SK-N-SH (cell line): ENCODE results near the gene MXI1. TPM values are rescaled to one million over a fixed set of nuclear protein-coding genes. Genes with fewer than 3 reads are reported as not detected.

Source experiments
- EZH2phosphoT487 ChIP-seq: fragments of 200-600 bp; sonication (generic); IDR thresholded peaks from 2 replicates; pipeline ENCODE4 v1.6.1; 2017; ENCODE audit warnings: low read depth, mixed run types, mild to moderate bottlenecking, antibody characterized with exemption, moderate library complexity, borderline replicate concordance
- GABPA ChIP-seq: IDR thresholded peaks from 2 replicates; pipeline ENCODE4 v1.4.0; 2012; ENCODE audit warnings: low read depth, mild to moderate bottlenecking
- IRF3 ChIP-seq: fragments of 150-350 bp; IDR thresholded peaks from 2 replicates; pipeline ENCODE4 v1.6.1; 2016; ENCODE audit warnings: mild to moderate bottlenecking, low read depth, low read length
- JUND ChIP-seq: IDR thresholded peaks from 2 replicates; pipeline ENCODE4 v1.4.0; 2012
- MXI1 ChIP-seq: IDR thresholded peaks from 2 replicates; pipeline ENCODE4 v1.6.1; 2012; ENCODE audit warnings: mild to moderate bottlenecking, low read depth, low read length, improper control_type of control experiment
- NRF1 ChIP-seq: IDR thresholded peaks from 2 replicates; pipeline ENCODE4 v1.6.1; 2012; ENCODE audit warnings: low read depth, mild to moderate bottlenecking, low read length
- PBX3 ChIP-seq: IDR thresholded peaks from 2 replicates; pipeline ENCODE4; 2012
- RAD21 ChIP-seq: IDR thresholded peaks from 2 replicates; pipeline ENCODE4 v1.6.1; 2012; ENCODE audit warnings: mild to moderate bottlenecking, low read length
- RCOR1 ChIP-seq: fragments of 150-350 bp; IDR thresholded peaks from 2 replicates; pipeline ENCODE4 v1.6.1; 2017; ENCODE audit warnings: antibody characterized with exemption, low read length
- TAF1 ChIP-seq: IDR thresholded peaks from 2 replicates; pipeline ENCODE4 v1.6.1; 2012; ENCODE audit warnings: low read depth, mild to moderate bottlenecking, low read length, moderate library complexity, borderline replicate concordance
- TCF12 ChIP-seq: IDR thresholded peaks from 2 replicates; pipeline ENCODE4 v1.4.0; 2012
- TEAD4 ChIP-seq: IDR thresholded peaks from 2 replicates; pipeline ENCODE4 v1.4.0; 2012; ENCODE audit warnings: mild to moderate bottlenecking, borderline replicate concordance; ENCODE audit not compliant: insufficient read depth
- USF2 ChIP-seq: fragments of 150-350 bp; IDR thresholded peaks from 2 replicates; pipeline ENCODE4 v1.6.1; 2017; ENCODE audit warnings: antibody characterized with exemption, low read length, low read depth, borderline replicate concordance
- polyA plus RNA-seq, 3 experiments: library from polyadenylated mRNA; depleted of rRNA; stranded (reverse); fragments of >200 nt; gene quantifications; 2 replicates each; pipeline ENCODE4 v1.2.3, GENCODE V29; 2012
- TF ChIP-seq, protein P1 (sequence below): IDR thresholded peaks from 2 replicates; pipeline ENCODE4 v1.4.0; 2012; ENCODE audit warnings: low read depth, borderline replicate concordance
- TF ChIP-seq, protein P2 (sequence below): IDR thresholded peaks from 2 replicates; pipeline ENCODE4 v1.4.0; 2012; ENCODE audit warnings: low read depth, borderline replicate concordance

The MXI1 gene
- polyA plus RNA-seq, 1 of the 3 experiments (the other 2 are of a cell fraction) = 13.8 TPM

GRCh38 chr10:110304780-110305421, 97.5 kb downstream of the MXI1 start, which contains the start of gene SMNDC1 (continued):
- no peak for TF ChIP-seq NRF1
- TF ChIP-seq TEAD4 = no peak
- peak; percentile 73 for TF ChIP-seq TAF1
- TF ChIP-seq, protein P1, sequence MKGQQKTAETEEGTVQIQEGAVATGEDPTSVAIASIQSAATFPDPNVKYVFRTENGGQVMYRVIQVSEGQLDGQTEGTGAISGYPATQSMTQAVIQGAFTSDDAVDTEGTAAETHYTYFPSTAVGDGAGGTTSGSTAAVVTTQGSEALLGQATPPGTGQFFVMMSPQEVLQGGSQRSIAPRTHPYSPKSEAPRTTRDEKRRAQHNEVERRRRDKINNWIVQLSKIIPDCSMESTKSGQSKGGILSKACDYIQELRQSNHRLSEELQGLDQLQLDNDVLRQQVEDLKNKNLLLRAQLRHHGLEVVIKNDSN = peak; percentile 93
- no peak for TF ChIP-seq TCF12
- TF ChIP-seq RCOR1 = no peak
- no peak for TF ChIP-seq IRF3
- TF ChIP-seq USF2 = peak; percentile 76
- peak; percentile 79 for TF ChIP-seq GABPA
- no peak for TF ChIP-seq JUND
- no peak for TF ChIP-seq RAD21
- TF ChIP-seq, protein P2, sequence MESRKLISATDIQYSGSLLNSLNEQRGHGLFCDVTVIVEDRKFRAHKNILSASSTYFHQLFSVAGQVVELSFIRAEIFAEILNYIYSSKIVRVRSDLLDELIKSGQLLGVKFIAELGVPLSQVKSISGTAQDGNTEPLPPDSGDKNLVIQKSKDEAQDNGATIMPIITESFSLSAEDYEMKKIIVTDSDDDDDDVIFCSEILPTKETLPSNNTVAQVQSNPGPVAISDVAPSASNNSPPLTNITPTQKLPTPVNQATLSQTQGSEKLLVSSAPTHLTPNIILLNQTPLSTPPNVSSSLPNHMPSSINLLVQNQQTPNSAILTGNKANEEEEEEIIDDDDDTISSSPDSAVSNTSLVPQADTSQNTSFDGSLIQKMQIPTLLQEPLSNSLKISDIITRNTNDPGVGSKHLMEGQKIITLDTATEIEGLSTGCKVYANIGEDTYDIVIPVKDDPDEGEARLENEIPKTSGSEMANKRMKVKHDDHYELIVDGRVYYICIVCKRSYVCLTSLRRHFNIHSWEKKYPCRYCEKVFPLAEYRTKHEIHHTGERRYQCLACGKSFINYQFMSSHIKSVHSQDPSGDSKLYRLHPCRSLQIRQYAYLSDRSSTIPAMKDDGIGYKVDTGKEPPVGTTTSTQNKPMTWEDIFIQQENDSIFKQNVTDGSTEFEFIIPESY = peak; percentile 97
- 0 out of 2 replicates have a peak, but pooled peaks have one; percentile 31 for TF ChIP-seq PBX3
- peak; percentile 61 for TF ChIP-seq MXI1
- TF ChIP-seq EZH2phosphoT487 = no peak
